GM12874 (cell line): Measurements from ENCODE around the gene TMEM131L.

Source experiments
- TF ChIP-seq, protein P1 (sequence below): IDR thresholded peaks from 2 replicates; pipeline ENCODE4 v1.5.1; 2011; ENCODE audit warnings: low read depth, mild to moderate bottlenecking, control low read depth, low read length, moderate library complexity; ENCODE audit not compliant: insufficient read depth

TMEM131L gene

DNA sequence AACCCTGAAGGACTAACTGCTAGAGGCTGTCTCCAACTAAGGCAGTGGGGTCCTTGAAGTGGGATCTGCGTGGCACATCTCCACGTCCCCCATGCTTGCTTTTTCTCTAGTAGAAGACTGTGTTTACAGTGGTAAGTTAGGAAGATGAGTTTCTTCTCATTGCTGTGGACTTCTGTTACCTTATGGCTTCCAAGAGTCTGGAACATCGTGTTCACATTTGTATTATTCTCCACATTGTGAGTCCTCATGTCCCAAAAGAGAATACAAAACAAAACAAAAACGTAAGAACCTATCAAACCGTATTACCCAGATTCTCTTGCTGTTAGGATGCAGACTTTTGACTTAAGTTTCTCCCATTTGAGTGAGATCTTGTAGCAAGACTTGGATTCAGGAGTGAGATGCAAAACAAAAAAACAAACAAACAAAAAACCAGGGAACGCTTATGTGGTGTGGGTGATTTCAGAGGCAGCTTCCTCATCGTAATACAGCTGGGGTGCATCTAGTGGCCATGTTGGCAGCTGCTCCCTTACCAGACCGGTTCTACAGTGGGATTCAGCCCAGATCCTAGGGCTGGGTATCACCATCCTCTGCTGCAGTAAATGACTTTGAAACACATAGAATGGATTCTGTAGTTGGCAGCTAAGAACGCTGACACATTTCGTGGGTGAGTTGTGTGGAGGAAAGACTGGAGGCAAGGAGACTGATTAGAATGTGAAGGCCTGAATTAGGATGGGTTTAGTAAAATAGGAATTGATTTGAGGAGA is 41.3 kb downstream of the TMEM131L start:
- TF ChIP-seq, protein P1, sequence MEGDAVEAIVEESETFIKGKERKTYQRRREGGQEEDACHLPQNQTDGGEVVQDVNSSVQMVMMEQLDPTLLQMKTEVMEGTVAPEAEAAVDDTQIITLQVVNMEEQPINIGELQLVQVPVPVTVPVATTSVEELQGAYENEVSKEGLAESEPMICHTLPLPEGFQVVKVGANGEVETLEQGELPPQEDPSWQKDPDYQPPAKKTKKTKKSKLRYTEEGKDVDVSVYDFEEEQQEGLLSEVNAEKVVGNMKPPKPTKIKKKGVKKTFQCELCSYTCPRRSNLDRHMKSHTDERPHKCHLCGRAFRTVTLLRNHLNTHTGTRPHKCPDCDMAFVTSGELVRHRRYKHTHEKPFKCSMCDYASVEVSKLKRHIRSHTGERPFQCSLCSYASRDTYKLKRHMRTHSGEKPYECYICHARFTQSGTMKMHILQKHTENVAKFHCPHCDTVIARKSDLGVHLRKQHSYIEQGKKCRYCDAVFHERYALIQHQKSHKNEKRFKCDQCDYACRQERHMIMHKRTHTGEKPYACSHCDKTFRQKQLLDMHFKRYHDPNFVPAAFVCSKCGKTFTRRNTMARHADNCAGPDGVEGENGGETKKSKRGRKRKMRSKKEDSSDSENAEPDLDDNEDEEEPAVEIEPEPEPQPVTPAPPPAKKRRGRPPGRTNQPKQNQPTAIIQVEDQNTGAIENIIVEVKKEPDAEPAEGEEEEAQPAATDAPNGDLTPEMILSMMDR, result no peak

DNA sequence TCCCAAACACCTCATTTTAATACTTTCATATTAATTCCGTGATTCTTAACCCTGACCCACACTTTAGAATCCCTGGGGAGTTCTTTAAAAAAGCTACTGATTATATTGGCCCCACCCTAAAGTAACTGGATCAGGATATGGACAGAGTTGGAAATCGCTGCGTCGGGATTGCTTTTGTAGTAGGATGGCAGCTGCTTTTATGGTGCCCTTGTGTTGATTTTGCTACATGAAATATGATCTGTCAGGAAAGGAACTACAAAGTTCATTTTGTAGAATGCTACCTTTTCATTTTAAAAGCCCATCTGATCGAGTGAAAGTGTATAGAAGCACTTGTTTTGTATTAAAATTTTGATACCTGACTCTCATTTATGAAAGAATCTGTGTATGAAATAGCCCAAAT is 43.6 kb downstream of the TMEM131L start:
- TF ChIP-seq, protein P1, result no peak

DNA sequence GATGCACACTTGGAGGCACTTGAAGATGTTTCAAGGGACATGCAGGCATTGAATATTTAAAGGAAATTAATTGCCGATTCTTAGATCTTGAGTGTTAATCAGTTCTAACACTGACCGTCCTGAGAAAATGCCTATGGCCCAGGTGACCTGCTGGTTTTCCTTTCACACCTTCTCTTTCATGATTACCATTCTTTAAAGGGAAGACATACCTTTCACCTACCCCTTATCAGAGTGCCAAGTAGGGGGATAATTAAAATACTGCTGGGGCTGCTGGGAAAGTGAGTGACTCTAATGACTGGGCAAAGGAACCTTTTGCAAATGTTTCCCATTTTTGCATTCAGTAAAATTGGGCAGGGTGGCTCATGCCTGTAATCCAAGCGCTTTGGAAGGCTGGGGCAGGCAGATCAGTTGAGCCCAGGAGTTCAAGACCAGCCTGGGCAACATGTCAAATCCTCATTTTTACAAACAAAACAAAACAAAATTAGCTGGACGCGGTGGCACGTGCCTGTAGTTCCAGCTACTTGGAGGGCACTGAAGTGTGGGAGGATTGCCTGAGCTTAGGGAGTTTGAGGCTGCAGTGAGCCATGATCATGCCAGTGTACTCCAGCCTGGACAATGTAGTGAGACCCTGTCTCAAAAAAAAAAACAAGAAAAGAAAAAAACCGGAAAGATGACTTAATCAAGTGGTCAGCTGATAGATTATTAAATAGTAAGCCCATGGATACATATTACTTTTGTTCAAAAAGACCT is 44.3 kb downstream of the TMEM131L start:
- TF ChIP-seq, protein P1, result no peak

DNA sequence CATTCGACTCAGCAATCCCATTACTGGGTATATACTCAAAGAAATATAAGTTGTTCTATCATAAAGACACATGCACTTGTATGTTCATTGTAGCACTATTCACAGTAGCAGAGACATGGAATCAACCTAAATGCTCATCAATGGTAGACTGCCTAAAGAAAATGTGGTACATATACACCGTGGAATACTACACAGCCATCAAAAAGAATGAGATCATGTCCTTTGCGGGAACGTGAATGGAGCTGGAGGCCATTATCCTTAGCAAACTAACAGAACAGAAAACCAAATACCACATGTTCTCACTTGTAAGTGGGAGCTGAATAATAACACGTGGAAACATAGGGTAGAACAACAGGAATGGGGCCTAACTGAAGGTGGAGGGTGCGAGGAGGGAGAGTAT is 44.9 kb downstream of the TMEM131L start:
- TF ChIP-seq, protein P1, result no peak

DNA sequence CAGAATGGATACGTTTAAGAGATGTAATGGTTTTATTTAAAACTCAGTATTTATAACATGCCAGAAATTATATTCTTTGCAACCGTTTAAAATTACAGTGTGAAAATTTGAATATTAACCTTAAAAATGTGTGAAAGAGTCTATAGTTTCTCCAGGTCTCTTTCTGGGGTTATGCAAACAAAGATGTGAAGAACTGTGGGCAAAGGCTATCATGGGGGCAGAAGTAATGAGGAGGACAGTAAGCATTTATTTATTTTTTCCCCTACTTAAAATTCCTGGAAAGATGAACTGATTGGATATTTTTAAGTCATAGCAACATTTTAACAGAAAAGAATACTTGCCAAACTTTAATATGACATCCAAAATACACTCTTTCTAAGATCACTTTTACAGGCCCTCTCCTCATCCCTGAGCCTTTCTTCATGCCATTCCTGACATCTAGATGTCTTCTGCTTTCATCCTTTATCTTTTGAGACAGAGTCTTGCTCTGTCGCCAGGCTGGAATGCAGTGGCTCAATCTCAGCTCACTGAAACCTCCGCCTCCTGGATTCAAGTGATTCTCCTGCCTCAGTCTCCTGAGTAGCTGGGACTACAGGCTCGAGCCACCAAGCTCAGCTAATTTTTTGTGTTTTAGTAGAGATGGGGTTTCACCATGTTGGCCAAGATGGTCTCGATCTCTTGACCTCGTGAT is 46.1 kb downstream of the TMEM131L start:
- TF ChIP-seq, protein P1, result no peak

DNA sequence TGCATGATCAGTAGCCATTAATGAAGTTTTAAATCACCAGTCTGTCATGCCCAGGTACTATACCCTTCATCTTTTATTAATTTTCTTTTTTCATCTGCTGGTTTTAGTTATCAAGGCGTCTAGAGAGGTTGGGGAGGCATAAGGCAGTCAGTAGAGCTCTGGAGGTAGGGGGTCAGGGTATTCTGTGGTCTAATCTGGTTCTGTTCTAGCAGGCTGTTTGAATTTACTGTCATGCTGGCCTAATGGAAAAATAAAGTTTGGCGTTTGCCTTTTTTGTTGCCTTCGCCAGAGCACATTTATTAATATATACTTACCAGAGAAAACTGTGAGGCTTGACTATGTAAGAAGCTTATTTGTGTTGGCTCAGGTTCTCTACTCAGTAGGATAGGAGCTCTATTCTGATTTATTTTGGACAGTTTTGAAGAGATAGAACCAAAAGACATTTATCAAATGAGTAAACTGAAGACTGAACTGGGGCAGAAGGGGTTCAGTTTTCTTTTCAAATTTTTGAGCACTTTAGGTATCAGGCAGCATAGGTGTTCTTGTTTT is 46.9 kb downstream of the TMEM131L start:
- TF ChIP-seq, protein P1, result no peak

DNA sequence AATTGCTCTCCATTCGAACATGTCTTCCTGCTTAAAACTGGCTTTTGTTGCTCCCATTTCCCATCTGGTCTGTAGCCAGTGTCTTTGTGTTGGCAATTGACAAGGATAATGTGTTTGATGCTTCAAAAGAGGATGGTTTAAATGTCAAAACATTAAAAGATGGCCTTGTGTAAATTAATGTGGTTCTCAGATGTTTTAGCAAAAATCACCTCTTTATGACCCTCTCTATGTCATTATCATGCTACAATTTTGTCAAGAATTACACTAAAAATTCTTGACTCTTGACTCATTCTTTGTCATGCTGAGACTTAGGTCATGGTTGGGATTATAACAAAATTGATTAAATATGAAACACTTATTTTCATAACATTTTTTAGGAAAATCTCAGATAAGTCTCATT is 47.4 kb downstream of the TMEM131L start:
- TF ChIP-seq, protein P1, result no peak
